ENCODE data around the gene SLC22A23.

GRCh38 chr6:3250231-3250675, 206.6 kb downstream of the SLC22A23 start:
- no peak for TF ChIP-seq CTCF (conservative IDR thresholded peaks at IDR 0.05; ENCODE audit: low read depth, low read length)
- no peak for TF ChIP-seq CHD1 (IDR thresholded peaks at IDR 0.05; ENCODE audit: low read depth, low read length)
- no peak for TF ChIP-seq SMC3 (IDR thresholded peaks at IDR 0.05; ENCODE audit: low read depth, low read length)
- TF ChIP-seq RAD21 (IDR thresholded peaks at IDR 0.05; ENCODE audit: low read length): no peak
- TF ChIP-seq ELK1 (IDR thresholded peaks at IDR 0.05; ENCODE audit: borderline replicate concordance, low read depth, low read length): no peak
- no peak for TF ChIP-seq NFE2L2 (IDR thresholded peaks at IDR 0.05; ENCODE audit: low read depth, low read length)
- no peak for TF ChIP-seq POLR2A (IDR thresholded peaks at IDR 0.05; ENCODE audit: low read depth, low read length)
- TF ChIP-seq FOS (IDR thresholded peaks at IDR 0.05; ENCODE audit: low read depth, low read length): no peak
- TF ChIP-seq MAZ (IDR thresholded peaks at IDR 0.05; ENCODE audit: borderline replicate concordance, low read depth, low read length): no peak
- TF ChIP-seq USF2 (IDR thresholded peaks at IDR 0.05; ENCODE audit: low read depth, low read length): no peak
- TF ChIP-seq MAFK (IDR thresholded peaks at IDR 0.05; ENCODE audit: low read depth, low read length): no peak
- no peak for TF ChIP-seq BHLHE40 (IDR thresholded peaks at IDR 0.05; ENCODE audit: low read depth, low read length)
